Femur (tissue), 1 donor: ENCODE results near the gene OSTN.
"Not testable (repeated sequence)": the region's sequence is repeated elsewhere in the genome, so short reads cannot be mapped to it uniquely, and the experiment has no call there.

Experiments used
- DNase-seq: peaks from one replicate; pipeline ENCODE4 v3.0.0-alpha.2; 2017

The OSTN gene, protein sequence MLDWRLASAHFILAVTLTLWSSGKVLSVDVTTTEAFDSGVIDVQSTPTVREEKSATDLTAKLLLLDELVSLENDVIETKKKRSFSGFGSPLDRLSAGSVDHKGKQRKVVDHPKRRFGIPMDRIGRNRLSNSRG

DNA sequence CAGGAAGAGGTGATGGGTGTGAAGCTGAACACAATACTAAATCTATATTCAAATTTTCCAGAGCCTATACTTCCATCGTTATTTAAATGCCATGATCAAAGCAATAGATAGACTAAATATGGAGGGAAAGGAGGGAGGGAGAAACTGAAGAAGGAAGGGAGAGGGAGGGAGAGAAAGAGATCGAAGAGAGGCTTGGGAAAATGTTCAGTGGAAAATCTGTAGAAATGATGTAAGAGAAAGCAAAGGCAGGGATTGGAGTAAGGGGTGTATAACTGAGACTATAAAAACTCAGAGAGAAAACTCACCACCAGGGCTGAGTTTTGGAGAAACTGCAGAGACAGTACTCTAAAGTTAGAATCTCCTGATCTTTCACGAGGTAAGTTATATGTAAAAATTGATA lies at the start of gene OSTN:
Gene OSTN (plus strand): TSS at position 310 of the 400 bp plus-strand sequence. CDS start 13,292 bp downstream, outside the sequence.
- DNase-seq, result no peak

DNA sequence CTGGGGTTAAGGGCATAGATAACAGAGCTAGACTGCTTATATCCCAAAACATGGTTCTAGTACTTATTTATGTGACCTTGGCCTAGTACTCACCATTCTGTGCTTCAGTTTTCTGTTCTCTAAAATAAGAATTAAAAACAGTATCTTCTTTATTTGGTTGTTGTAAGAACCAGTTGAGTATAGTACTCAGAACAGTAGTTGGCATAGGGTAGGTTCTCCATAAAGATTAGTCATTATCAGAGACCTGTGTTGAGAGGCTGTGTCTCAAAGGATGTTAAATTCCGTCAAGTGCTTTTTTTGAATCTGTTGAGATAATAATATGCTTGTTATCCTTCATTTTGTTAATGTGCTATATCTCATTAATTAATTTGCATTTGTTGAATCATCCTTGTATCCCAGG lies 47.4 kb upstream of the OSTN start:
- DNase-seq, result no peak

DNA sequence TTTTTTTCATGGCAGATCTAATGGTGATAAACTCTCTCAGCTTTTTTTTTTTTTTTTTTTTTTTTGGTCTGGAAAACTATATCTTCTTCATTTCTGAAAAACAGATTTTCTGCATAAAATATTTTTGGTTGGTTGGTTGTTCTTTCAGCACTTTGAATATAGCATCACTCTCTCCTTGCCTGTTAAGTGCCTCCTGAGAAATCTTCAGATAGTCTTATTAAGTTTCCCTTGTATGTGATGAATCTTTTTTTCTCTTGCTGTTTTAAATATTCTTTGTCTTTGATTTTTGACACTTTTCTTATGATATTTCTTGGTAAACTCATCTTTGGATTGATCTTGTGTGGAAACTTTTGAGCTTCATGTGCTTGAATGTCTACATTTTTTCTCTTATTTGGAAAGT lies 44.2 kb upstream of the OSTN start:
- DNase-seq, result no peak

DNA sequence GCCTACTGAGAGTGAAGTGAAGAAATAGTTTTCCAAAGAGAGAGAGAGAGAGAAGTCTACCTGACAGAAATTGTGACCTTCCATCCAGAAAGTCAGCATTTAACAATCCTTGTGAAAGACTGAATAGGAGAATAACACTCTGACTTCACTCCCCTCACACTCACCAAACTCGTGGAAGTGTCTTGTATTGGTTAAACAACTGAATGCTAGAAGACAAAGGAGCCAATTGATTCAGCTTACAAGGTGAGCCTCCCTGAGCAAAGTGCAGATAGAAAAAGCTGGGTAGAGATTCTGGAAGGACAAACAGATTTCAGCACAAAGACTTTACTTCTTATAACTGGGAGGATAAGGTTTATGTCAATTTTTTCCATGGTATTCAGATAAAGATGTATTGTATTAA lies 40.8 kb upstream of the OSTN start:
- no peak for DNase-seq

DNA sequence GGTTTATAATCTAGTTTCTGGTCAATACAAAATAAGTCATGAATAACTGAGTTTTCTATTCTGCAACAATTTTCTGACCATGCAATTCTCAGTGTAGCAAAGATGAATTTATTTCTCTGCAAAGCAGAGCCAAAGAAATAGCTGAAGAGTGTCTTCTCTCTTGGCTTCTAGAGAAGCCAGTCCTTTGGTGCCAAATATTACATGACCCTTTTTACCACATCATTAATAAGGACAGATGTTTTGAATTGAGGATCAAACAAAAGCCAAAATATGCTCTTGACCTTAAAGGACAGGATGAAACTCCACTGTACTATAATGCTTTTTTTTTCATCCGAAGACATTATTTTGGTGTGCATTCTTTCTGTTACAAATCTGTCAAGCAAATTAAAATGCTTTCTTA lies 40.2 kb upstream of the OSTN start:
- DNase-seq, result no peak

DNA sequence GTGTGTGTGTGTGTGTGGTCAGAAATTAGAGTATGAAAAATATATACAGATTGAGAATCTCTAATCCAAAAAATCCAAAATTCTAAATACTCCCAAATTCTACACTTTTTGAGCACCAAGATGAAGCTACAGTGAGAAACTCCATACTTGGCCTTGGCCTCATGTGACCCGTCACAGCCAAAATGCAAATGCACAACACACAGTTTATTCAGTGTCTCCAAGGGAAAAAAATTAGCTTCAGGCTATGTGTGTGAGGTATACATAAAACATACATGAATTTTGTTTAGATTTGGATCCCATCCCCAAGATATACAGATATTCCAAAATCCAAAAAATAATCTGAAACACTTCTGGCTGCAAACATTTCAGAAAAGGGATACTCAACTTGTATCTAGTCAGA lies 33.2 kb upstream of the OSTN start:
- DNase-seq, result no peak

DNA sequence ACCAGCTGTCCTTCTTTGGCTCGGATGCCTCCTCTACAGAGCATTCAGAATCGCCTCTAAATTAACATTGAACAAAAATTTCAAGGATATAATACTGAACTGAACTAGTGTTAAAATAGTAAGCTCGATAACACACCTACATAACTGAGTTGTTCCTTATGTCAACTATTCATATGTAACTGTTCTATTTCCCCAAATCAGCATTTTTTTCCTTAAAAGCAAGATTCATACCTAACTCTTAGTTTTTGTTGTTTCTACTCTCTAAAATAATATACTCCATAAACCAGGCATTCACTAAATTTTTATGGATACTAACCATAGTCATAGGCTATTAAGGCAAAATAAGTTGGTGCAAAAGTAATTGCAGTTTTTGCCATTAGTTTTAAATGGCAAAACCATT lies 32.7 kb upstream of the OSTN start:
- no peak for DNase-seq

DNA sequence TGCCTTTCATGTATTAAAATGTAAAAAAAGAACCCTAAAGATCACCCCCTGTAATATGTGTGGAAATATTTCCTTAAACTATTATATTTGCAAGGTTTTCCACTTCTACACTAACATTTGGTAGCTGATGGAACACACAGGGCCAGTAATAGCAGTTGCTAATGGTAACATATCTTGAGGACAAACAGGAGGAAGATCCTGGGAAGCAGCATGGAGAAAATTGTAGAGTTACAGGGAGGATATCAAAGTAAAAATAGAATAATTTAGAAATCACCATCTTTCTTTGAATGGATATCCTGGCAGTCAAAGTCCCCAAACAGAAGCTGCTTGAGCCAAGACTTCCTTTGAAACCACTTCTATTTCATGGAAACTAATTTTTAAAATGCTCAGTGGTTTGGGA lies 29.5 kb upstream of the OSTN start:
- no peak for DNase-seq

DNA sequence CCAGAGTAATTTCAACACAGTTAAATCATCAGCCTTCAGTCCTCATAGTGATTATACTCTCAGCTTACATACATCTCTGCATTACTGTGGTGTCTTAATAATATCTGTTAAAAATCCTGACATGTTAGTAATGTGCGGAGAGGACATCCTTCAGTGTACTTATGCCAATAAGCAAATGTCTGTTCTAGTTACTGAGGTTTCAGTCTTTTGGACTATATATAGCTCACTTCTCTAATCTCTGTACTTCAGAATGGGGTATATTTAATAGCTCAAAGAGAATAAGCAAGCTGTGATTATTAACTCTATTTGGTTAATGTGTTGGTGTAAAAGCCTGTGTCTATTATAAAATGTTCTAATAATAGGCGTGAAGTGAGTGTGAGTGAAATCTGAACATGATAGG lies 28.9 kb upstream of the OSTN start:
- no peak for DNase-seq

DNA sequence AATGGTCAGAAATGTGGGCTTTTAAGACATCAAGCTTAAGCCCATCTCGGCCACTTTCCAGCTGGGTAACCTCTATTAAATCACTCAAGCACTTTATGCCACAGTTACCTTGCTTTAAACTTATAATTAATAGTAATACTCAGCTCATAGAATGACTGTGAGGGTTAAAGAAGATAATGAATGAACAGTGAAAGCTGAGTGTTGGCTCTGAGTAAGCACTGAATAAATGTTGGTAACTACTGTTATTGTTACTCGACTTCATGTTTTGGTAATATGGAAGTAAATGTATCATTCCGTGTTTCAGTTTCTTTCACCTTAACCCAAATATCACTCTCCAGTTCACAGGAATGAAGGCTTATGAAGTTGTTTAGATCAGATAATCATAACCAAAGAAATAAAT lies 23.9 kb upstream of the OSTN start:
- no peak for DNase-seq

DNA sequence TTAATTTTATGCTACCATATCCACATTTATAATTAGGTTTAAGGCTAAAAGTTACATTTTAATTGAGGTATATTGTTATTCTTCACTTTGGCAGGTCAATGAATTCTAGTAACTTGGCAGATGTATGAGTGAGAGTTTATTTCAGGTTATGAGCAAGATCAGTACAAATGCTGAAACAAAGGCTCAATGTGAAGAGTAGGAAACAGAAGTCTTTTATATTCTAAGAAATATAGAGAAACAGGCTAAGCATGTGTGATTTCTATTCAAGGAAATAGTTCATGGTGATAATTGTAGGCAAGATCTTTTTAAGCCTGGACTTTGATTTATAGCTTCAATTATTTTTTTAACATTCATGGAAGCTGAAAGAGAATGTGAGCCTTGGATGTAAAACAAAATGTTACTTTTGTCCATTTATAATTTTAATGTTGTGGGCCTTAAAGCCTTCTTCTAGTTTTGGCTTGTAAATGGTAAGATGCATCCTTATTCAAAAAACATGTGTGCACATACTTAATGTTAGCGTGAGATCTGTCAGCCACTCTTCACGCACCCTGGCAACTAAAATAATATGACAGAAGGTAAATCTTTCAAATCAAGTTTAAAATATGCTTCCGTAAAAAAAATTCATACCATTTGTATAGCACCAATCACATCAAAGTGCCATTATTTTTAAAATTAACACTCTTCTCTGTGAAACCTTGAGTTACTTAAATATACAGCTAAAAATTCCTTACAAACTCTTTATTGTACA lies 22.8 kb upstream of the OSTN start:
- DNase-seq, result no peak

DNA sequence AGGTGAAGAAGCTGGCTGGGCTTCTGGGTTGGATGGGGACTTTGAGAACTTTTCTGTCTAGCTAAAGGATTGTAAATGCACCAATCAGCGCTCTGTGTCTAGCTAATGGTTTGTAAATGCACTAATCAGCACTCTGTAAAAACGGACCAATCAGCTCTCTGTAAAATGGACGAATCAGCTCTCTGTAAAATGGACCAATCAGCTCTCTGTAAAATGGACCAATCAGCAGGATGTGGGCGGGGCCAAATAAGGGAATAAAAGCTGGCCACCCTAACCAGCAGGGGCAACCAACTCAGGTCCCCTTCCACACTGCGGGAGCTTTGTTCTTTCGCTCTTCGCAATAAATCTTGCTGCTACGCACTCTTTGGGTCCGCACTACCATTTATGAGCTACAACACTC lies 13.7 kb upstream of the OSTN start:
- DNase-seq, result not testable (repeated sequence)

DNA sequence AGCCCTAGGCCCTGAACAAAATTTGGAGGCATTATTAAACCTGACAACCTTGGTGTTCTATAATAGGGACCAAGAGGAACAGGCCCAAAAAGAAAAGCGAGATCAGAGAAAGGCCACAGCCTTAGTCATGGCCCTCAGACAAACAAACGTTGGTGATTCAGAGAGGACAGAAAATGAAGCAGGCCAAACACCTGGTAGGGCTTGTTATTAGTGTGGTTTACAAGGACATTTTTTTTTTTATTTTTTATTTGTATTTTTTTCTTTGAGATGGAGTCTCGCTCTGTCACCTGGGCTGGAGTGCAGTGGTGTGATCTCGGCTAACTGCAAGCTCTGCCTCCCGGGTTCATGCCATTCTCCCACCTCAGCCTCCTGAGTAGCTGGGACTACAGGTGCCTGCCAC lies 10.8 kb upstream of the OSTN start:
- DNase-seq, result not testable (repeated sequence)

DNA sequence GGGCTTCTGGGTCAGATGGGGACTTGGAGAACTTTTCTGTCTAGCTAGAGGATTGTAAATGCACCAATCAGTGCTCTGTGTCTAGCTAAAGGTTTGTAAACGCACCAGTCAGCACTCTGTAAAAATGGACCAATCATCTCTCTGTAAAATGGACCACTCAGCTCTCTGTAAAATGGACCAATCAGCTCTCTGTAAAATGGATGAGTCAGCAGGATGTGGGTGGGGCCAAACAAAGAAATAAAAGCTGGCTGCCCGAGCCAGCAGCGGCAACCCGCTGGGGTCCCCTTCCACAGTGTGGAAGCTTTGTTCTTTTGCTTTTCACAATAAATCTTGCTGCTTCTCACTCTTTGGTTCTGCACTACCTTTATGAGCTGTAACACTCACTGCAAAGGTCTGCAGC lies 6.8 kb upstream of the OSTN start:
- not testable (repeated sequence) for DNase-seq

DNA sequence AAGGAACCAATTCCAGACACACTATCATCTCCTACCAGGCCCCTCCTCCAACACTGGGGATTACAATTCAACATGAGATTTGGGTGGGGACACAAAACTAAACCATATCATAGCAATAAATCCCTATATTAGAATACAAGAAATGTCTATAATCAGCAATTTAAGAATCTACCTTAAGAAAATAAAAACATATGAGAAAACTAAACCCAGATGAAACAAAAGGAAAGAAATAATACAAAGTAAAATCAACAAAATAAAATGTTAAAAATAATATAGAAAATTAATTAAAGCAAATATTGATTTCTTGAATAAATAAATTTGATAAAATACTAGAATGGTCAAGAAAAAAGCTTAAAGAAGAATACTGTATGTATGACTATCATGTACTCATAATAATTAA lies 6.1 kb upstream of the OSTN start:
- DNase-seq, result no peak

DNA sequence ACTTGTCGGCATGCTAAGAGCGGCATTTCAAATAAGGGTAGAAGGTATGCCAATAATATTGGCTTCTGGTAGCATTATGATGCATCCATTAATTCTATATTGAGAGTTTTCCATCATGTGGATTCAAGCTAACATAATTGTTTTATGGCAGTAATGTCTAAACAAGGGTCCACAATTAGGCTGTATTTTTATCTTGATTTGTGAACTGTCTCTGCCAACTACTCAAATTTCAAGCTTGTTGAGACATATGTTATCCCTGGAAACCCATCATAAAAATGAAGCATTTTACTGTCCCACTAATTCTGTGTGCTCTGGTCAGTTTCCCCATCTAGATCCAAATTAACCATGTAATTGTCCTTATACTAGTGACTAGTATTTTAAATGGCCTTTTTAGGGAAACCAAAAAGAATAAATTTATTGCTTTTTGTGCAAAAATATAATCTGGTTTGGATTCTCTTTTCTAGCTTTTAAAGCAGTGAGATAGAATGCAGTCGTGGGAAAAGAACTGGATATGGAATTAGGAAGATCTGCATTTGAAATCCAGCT lies 1.2 kb upstream of the OSTN start:
- DNase-seq, result no peak

DNA sequence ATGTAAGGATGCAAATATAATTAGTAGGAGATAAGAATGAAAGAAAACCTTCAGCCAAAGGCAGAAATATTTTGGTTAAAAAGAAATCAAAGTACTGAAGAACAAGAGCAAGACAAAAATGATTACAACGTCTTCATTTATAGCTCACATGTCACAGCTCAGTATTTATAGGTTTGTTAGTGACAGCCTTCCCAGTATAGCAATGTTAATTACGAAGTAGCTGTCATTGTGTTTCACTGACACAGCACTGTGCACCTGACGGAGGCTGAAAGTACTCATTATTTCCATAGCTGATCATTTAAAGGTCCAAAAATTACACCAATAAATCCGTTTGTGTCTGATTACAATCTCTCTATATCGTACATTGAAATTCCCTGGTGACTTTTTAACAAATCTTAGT lies 561 bp upstream of the OSTN start:
- DNase-seq, result no peak

DNA sequence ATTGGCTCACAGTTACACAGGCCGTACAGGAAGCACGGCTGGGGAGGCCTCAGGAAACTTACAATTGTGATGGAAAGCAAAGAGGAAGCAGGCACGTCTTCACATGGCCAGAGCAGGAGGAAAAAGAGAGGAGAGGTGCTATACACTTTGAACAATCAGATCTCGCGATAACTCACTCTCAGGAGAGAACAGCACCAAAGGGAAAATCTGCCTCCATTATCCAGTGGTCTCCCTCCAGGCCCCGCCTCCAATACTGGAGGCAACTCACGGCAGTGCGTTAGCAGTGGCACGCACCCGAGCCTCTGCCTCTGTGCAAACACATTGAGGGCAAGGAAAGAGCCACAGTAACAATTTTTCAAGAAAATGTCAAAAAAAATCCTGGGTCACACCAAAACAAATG lies 11.0 kb downstream of the OSTN start:
- no peak for DNase-seq

DNA sequence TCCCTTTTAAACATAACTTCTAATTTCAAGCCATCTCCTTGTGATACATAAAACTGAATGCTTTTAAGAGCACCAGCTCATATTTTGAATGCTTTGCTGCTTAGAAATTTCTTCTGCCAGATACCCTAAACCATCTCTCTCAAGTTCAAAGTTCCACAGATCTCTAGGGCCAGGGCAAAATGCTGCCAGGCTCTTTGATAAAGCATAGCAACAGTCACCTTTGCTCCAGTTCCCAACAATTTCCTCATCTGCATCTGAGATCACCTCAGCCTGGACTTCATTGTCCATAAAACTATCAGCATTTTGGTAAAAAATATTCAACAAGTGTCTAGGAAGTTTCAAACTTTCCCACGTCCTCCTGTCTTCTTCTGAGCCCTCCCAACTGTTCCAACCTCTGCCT lies 17.5 kb downstream of the OSTN start:
- no peak for DNase-seq

DNA sequence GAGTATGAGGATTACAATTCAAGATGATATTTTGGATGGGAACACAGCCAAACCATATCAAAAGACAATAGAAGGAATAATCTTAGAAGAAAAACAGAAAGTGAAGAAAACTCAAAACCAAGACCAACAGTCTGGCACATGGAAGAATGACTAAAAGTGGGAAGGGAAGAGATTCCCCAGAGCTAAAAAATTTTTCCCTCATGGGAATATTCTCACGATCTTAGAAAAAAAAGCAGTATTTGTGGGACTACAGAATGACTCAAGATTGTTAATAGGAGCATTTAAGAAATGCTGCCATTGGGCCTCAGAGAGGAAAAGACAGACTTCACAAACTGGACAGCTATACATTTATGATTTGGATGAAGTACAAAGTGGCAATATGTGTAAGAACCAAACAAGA lies 18.3 kb downstream of the OSTN start:
- DNase-seq, result no peak

DNA sequence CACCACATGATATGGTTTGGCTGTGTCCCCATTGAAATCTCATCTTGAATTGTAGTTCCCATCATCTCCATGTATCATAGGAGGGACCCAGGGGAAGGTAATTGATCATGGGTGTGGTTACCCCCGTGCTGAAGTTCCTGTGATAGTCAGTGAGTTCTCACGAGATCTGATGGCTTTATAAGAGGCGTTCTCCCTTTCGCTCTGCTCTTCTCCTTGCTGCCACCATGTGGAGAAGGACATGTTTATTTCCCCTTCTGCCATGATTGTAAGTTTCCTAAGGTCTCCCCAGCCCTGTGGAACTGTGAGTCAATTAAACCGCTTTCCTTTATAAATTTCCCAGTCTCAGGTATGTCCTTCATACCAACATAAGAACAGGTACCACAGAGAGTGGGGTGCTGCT lies 21.9 kb downstream of the OSTN start:
- no peak for DNase-seq

DNA sequence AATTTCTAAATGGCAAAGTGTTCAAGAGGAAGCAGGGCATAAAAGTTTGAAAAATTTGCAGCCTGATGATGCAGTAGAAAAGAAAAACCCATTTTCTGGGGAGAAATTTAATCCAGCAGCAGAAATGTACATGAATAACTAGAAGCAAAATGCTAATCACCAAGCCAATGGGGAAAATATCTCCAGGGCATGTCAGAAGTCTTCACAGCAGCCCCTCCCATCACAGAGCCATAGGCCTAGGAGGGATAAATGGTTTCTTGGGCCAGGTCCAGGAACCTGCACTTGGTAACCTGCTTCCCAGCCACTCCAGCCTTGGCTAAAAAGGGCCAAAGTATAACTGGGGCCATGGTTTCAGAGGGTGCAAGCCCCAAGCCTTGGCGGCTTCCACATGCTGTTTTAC lies 22.6 kb downstream of the OSTN start:
- DNase-seq, result no peak

DNA sequence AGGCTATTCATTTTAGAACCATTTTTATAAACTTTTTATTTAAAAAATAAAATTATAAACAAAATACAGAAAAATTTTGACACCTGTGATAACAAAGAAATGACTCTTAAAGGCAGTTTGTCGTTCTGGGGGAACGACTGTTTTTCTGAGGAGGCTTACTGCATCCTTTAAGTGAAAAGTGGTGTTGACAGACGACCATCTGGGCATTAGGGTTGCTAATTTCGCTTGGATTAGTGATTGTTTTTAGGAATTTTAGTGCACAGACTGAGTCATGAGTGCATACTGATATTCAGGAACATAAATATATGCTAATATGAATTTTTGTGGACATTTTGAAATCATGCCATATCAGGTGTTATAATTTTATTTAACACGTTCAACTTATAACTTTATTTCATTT lies 28.5 kb downstream of the OSTN start:
- DNase-seq, result no peak

DNA sequence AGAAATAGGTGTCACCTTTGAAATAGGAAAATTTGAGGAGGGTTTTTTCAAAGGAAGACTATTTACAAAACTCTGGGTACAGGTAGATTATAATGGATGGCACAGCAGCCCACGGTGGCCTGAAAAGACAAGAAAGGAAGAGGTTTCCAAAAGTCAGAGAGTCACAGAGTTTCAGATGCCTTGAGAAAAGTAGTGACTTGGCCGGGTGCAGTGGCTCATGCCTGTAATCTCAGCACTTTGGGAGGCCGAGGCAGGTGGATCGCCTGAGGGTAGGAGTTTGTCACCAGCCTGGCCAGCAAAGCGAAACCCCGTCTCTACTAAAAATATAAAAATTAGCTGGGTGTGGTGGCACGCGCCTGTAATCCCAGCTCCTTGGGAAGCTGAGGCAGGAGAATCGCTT lies 35.2 kb downstream of the OSTN start:
- DNase-seq, result no peak
